Measurements from ENCODE around the gene COG2.

DNA sequence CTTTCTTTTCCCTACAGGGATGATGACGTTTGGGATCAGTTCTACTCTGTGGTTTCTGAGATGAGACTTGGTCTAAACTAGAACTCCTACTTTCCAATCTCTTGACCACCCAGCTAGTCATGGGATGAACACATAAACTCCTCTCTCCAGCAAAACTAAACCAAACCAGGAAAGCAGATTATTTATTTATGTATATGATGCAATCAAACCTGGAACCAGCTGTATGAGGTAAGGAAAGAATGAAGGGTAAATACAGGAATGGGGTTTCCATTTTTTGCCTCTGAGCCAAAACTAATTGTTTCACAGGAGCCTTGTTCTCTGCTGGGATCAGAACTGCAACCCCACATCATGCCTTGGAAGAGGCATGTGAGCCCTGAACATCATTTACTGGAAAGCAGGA lies 75.0 kb downstream of the COG2 start:
- TF ChIP-seq, protein P1, sequence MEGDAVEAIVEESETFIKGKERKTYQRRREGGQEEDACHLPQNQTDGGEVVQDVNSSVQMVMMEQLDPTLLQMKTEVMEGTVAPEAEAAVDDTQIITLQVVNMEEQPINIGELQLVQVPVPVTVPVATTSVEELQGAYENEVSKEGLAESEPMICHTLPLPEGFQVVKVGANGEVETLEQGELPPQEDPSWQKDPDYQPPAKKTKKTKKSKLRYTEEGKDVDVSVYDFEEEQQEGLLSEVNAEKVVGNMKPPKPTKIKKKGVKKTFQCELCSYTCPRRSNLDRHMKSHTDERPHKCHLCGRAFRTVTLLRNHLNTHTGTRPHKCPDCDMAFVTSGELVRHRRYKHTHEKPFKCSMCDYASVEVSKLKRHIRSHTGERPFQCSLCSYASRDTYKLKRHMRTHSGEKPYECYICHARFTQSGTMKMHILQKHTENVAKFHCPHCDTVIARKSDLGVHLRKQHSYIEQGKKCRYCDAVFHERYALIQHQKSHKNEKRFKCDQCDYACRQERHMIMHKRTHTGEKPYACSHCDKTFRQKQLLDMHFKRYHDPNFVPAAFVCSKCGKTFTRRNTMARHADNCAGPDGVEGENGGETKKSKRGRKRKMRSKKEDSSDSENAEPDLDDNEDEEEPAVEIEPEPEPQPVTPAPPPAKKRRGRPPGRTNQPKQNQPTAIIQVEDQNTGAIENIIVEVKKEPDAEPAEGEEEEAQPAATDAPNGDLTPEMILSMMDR (IDR thresholded peaks at IDR 0.05 in 4 of 5, conservative IDR thresholded peaks at IDR 0.05 in 1 of 5): no peak
- TF ChIP-seq POLR2A (IDR thresholded peaks at IDR 0.05): no peak

Data from gastrocnemius medialis (tissue), 4 donors.